DMS53 treated with DMSO at 0.1 percent for 48 hours (cell line): ENCODE measurements around the gene ACIN1.

Experiments used
- DNase-seq: peaks from one replicate; lab custom pipeline; 2025; ENCODE audit not compliant: unreplicated experiment; lab: John Stamatoyannopoulos, UW

ACIN1 gene

DNA sequence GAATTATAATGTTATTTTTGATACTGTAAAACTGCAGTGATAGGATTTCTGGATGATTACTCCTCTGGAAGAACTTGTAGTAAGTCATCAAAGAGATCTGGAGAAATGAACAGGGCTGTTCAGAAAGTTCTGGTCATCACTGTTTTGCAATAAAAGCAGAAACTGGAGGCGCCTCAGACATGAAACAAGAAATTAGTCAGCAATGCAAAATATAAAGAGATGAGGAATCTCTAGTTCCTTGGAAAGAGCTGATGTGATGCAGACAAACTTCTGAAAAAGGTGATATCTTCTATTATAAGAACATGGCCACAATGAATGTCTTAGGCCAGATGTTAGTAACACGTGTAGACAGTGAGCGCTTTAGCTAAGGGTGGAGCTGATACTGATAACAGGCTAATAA is 9.5 kb downstream of the ACIN1 start:
- DNase-seq = no peak

DNA sequence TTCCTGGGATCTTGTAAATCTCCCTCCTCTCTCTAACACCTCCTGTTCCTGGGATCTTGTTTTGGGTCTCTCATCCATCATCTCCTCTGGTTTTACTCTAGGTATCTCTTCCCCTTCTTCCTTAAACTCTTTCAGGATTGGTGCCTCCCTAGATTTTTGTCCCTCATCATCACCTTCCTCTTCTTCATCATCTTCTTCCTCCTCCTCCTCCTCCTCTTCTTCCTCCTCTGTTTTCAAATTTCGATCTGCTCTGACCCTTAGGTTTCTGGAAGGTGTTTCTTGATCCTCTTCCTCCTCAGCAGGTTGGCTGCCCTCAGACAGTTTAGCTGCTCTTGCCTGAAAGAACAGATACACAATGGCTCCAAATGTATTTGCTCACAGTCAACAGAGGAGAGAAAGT is 14.5 kb downstream of the ACIN1 start:
- DNase-seq = no peak

DNA sequence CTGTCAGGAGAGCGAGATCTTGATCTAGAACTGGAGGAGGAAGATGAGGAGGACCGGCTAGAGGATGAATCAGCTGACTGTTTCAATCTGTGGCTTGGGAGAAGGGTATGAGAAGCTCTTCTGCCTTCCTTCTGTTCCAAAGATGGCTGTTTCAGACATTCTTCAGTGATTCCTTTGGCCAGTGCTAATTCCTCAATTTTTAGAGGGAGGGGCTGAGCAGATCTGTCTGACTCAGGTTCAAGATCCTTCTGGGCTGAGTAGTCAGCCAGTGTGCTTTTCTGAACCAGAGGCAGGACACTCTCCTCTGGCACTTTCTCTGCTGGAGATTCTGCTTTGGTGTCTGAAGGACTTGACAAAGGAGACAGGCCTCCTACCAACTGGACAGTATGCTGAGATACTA is 15.2 kb downstream of the ACIN1 start:
- DNase-seq = no peak

DNA sequence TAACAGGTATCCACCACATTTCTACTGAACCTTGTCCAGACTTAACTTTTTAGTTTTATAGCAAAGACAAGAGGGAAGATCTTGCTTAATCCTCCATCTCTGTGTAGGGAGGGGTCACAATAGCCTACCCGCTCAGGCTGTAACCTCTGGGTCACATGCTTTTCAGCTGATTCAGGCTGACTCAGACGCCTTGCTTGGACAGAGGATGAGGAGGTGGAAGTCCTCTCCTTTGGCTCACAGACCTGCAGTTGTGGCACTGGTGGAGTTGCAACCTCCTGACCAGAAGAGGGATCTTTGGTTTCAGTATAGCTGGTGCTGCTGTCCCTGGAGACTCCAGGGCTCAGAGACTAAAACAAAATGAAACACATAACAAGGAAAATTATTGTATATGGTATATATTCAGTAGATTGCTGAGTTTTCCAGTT is 16.2 kb downstream of the ACIN1 start:
- no peak for DNase-seq

DNA sequence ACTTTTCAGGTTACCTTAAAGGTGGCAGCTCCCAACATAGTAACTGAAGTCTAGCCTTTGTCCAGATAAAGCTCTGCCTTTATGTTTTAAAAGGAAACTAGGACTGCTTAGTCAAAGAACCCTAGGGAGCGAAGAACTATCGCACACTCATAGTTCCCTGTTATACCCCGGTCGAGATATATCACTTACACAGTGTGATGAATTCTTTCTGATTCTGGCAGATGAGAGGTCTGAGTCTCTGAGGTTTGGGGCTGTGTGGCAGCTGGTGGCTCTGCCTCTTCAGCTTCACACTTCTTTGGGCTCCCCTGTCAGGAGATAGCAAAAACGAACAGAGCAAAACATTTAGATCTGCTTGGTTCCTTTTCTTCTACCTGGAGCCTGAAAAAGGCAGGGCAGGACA is 17.0 kb downstream of the ACIN1 start:
- DNase-seq = no peak

DNA sequence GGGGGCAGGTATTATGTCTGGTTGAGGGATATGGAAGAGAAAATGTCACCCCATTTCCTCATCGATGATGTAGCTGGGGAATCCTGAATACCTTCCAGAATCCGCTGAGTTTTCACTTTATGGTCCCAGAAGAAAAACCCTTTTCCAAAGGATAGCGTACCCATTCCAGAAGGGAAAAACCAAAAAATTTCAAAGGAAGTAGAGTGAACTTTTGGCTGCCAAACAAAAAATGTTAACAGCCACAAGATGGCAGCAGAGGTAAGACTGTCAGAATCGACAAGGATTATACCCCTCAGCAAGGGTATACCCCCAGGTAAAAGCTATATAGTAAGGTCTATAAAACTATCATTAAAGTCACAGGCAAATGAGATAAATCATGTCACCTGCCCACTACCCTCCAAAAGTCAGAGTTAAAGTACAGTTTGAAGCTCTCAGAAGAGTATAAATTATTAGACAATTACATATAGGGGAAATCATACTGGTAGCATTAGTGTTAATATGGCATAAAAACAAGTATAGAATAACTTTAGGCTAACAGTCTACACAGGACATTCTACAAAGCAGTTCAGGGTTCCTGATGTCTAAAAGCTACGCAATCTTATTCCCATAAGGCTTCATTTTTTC is 18.0 kb downstream of the ACIN1 start:
- DNase-seq = no peak

DNA sequence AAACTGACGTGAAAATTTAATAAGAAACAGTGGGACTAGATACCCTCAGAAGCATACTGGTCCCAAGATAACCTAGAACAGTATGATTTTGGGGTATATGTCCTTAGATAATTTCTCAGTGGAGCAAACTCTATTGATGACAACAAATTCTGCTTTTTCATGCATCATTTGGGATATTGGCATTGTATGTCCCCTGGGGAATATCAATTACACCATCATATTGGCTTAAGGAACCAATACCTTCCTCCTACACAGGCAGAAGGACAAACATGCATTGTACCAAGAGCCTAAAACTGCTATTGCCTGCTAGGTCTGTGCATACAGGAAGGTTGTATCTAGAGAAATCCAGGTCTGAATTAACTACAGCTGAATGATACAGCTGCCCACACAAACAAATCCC is 20.0 kb downstream of the ACIN1 start:
- no peak for DNase-seq

DNA sequence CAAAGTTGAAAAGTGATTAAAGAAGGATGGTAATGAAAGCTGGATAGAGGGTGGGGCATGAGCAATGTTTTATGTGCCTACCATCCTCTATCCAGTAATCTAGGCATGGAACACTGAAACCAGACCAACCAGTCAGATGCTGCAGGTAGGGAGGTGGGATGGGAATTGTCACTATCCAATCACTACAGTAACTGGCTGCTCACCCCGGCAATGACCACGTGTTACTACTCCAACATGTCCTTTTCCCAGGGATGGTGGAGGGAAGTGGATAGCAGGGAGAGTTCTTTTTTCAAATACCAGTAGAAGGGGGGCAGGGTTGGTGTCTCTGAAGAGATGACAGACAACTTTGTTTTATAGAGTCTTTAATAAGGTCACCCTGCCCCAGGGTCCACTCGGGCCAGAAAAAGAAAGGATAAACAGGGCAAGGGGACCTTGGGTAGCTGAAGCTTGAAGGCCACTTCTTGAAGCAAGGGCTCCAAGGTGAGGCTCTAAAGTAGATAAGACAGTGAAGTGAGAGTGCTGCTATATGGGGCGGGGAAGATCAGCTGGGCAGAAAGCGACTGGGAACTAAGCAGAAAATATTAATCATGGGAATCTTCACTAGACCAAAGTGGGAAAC is 22.9 kb downstream of the ACIN1 start:
- DNase-seq = no peak

DNA sequence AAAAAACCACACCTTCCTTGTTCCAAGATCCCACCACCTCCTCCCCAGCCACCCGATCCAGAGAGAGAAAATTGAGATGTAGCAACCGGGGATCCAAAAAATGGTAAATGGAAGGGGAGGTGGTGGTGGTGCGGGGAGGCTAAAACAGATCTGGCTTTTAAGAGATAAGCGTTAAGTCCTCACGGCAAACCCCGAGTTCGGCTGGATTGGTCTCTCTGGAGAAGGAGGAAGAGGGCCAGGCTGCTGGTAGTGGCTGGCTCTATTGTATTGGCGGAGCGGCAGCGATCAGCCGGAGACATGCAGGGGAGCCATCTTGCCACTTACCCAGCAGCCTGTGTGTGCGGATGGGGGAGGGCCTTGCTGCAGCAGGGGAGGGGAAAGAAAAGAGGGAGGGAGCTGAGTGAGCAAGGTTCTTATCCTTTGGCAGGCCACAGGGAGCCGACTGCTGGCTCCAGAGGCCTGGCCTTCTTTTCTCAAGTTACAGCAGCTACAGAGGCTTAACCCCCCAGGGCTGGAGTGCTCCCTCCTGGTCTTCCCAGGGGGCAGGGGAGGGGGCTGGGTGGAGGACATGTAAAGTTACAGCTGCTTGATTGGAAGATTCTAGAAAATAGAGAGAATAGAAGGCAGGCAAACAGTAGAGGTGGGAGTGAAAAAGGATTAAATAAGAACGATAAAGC is 23.6 kb downstream of the ACIN1 start:
- no peak for DNase-seq

DNA sequence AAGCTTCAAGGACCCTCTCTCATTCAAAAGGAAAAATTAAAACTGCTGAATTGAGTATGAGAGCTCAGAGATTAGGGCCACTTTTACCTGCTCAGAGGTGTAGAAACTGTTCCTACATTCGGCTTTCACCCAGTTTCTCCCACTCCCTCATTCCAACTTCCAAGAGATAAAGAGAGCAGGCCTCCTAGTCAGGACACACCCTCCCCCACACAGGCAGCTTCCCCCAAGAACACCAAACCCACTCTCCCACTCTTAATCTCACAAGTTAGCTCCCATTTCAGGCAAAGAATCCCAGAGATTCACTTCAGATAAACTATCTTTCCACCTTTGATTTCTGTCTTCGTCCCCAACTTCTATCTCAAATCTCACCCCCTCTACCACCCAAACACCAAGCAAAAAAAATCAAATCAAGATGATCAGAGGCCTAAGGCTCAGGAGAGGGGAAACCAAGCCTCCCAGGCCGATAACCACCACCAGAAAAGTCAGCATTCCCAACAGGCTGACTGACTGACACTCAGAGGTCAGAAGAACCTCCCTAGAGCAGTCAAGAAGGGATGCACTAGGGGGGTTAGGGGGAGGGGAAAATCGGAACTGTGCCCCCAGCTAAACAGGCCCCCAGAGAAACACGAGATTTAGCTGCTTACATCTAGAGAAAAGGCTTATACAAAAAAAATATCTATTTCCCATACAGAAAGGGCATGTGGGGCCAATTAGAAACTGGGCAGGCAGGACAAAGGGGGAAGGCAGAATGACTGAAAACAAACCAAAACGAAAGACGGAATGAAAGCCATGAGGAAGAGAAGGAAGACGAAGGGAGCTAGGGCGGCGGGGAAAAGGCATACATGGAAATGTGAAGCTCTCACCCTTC is 24.4 kb downstream of the ACIN1 start:
- no peak for DNase-seq

DNA sequence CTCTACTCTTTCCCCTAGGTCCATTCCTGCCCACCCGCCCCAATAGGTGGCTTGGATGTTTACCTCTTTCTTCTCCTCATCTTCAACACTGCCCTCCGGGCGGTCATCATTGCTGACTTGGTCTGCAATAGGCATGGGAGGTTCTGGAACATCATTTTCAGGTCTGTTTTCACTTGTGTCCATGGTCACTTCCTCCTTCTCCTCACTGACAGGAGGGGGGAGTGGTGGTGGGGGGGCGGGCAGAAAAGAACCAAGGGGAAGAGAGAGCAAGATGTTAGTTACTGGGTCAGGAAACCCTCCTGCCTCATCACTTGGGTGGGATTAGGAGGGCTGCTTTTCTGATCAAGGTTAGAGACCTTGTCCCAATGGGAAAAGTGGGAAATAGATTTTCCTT is 25.5 kb downstream of the ACIN1 start:
- no peak for DNase-seq

DNA sequence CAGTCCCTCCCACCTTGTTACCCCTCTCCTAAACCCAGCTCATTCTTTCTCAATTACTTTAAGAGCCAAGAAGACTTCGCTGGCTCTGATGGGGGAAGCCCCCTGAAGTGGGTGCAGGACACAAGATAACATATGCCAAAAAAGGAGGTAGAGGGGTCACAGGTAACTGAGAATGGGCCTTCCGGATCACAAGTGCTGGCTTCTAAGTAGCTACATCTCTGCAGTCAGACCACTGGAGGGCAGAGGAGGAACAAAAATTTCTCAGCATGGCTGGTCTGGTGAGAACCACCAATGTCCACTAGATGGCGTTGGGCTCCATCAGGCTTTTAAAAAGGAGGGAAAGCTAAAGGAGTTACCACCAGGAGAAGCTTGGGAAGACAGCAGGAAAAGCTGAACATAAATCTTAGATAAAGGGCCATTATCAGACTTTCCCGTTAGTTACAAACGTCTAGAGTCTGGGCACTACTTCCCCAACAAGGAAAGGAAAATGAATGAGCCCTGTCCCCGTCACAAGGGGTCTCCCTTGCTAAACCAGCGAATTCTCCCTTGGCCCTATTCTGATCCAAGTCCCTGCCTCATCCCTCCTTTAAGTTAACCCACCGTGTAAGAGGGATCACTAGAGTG is 26.0 kb downstream of the ACIN1 start:
- DNase-seq = no peak

DNA sequence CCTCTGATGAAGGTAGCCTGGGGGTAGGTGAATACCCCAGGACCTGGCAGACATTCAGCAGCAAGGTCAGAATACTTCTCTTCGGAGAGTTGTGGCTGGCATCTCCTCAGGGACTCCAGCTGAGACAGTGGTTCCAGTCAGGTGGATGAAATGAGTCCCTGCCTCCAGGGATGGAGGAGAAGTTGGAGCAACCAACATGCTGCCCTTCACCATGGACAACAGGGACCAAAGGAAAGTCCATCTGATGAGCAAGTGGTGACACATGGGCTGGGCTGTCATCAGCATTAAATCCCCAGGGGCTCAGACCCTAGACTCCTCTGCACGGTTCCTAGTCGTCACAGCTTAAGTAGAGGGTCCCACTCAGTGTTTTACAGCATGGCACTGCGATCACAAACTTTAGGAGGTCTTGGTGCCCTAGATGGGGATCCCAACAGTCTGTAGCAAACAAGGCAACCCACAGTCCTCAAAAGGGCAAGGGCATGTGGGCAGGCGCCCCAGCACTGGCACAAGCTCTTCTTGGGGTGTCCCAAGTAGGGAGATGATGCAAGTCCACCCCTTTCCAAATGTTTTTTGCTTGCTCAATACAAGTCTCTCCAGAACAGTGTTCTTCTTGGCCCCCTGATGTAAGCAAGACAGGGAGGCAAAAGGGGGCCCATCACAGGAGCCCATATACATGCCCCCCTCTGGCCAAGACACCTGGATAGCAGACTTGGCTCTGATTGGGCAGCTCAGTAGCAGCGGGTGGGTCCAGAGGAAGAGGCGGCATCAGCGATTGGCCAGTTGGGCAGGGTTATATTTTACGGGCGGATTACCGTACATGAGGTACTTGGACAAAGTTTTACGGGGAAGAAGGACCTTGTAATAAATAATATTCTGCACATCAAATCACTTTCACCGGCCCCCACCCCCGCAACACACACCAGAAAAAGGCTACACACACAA is 26.8 kb downstream of the ACIN1 start:
- DNase-seq = no peak

DNA sequence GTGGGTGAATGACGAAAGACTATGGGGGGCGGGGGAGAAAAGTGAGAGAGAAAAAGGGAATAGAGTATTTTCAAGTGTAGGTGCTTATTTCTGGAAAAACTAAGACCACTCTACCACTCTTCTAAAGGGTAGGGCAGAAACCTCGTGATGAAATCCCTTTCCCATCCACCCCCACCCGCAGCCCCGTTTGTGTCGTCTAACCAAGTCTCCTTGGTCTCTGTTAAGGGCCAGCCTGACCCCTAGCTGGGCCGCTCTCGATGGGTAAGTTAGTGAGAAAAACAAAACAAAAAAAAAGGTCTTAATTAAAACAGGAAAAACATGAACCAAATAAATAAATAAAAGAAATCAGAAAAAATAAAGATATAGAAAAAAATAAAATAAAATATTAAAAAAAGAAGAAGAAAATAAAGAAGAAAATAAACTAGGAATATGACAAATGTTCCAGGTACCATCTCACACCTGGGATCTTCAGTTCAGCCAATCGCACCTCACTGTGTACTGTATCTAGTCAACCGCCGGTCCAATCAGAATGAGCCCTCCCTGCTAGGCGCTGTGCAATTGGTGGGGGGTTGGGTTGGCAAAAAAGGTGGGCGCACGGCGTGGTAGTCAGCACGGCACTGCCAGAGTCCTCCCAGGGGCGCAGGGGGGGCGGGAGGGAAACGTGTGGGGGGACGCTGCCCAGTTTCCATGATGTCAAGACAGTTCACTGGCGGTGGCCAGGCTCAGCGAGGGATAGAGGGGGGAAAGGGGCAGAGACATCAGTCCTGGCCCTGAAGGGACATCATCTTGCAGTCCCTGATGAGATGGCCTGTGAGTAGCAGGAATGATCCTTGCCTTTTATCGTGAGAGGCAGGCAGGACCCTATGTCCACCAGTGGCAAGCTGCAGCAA is 27.8 kb downstream of the ACIN1 start:
- no peak for DNase-seq

DNA sequence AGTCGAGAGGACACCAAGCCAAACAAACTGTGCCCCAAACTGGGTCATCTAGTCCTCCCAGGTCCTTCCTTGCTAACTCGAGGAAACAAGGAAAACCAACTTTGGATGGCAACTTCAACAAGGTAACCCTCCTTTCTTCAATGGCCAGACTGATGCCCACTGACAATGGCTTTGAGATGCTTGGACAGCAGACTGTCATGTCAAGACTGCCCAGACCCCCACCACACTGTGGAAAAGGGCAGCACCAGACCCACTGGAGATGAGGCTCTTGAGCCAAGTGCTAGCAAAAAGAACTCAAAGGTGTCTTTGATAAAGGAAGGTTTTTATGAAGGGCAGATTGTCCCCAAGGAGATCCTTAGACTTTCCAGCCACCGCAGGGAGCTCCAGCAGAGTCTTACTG is 28.6 kb downstream of the ACIN1 start:
- DNase-seq = no peak

DNA sequence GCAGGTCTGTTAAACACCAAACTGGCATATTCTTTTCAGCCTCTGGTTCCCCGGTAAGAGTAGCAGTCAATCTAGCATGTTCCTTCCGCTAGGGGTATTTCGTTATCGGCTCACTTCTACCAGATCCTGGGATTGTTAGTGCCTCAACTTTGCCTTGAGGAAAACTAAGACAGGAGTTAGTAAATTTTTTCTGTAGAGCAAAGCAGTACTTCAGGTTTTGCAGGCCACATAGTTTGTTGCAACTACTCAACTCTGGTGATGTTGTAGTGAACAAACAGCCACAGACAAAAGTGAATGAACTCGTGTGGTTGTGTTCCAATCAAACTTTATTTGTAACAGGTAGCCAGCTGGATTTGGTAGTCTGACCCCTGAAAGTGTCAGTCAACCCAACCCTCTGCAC is 31.3 kb downstream of the ACIN1 start:
- DNase-seq = no peak

DNA sequence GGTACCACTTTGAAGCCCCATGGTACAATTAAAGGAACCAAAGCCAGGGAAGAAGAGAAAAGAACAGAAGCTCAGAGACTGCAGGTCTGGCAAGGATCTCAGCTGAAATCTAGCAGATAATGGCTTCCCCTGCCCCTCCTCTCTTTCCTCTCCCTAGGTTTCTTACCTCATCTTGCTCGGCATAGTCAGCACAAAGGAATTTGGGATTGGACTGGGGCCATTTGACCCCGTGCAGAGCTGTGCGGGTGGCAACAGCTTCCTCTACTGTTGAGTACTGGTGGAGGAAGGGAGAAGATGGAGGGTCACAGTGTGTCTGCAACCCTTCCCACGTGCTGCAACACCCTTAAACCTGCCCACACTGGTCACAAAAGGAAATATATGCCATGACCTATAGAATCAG is 32.9 kb downstream of the ACIN1 start:
- no peak for DNase-seq

DNA sequence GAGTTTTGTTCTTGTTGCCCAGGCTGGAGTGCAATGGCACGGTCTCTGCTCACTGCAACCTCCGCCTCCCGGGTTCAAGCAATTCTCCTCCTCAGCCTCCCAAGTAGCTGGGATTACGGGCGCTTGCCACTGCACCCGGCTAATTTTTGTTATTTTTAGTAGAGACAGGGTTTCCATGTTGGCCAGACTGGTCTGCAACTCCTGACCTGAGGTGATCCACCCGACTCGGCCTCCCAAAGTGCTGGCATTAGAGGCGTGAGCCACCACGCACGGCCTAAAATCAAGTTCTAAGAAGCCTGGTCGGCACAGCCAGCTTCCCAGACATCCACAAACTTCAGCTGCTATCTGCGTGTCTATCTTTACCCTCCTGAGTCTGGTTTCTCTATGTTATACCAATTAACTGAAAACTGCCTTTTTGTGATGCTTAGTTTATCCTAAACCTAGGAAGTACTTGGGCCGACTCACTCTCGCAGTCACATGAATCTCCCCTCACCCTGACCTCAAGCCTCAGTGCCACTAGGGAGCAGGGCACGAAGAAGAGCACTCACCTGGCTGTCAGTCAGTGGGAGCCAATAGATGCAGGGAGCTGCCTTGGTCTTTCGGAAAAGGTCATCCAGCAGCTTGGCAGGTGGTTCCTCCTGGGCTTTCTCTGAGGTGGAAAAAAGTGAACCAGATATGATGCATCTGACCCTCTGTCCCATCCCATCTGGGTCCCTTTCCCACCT is 34.2 kb downstream of the ACIN1 start:
- DNase-seq = no peak
